Stimulated activated CD8-positive, alpha-beta memory T cell treated with anti-CD3 and anti-CD28 coated beads, Interleukin-2, amount 100 ng/mL, for 48 hours (primary cell): Measurements from ENCODE around the gene ARSJ.

Experiments
- DNase-seq, 2 donors: peaks; one replicate each; pipeline ENCODE4 v3.0.0-alpha.2; 2020; ENCODE audit warnings: low read depth in 2 of 2

ARSJ gene

DNA sequence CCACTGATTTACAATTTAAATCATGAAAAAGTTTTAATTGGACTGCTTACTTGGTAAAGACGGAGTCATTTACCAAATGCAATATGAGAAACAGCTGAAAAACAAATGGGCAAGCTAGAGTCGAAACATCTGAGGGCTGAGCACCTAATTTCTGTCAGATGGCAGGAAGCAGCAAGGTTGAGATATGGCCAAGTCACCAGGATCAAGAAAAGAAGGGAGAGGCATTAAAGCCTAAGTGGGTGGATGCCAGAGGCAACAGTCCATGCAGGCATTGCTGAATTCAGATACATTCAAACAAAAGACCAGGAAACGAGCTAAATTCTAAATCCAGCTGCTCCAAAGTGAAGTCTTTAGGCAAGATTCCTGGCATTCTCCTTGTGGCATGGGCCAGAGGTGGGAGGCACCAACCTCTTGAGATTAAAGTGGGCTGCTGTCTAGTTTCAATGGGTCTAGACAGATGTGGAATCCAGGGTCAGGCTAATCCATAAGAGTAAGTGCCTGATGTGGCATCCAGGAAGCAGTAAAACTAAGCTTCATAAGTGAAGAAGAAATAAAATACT is 8.0 kb upstream of the ARSJ start:
- no peak for DNase-seq

DNA sequence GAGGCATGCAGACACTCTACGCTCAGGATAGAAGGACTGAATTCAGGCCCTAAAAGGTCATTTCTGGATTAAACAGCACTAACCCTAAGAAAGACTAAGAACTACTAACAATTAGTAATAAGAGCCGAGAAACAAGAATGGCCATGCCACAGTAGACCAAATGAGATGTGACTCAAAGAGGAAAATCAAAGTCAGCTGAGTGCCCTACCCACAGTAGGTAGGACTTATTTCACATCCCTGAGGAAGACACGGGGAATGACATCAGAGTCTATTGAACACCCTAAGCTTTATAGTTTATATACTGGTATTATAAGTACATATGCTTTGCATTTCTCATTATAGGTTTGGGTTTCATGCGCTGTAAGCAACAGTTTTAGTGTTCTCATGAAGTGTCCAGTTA is 2.7 kb upstream of the ARSJ start:
- no peak for DNase-seq

DNA sequence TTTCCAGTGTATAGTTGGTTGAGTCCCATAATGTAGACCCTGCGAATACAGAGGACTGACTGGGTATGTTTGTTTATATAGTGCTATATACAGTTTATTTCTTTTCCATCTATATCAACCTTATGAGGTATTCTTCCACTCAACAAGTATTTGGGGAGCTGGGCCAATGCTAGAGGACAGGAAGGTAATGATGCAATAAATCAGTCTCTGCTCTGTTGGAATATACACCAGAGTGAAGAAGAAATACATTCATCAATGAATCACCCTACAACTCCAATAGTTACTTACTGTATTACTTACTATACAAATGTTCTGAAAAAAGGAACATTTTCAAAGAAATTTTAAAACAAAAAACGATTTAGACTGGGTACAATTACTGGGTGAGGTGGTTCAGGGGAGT is 2.1 kb upstream of the ARSJ start:
- no peak for DNase-seq

DNA sequence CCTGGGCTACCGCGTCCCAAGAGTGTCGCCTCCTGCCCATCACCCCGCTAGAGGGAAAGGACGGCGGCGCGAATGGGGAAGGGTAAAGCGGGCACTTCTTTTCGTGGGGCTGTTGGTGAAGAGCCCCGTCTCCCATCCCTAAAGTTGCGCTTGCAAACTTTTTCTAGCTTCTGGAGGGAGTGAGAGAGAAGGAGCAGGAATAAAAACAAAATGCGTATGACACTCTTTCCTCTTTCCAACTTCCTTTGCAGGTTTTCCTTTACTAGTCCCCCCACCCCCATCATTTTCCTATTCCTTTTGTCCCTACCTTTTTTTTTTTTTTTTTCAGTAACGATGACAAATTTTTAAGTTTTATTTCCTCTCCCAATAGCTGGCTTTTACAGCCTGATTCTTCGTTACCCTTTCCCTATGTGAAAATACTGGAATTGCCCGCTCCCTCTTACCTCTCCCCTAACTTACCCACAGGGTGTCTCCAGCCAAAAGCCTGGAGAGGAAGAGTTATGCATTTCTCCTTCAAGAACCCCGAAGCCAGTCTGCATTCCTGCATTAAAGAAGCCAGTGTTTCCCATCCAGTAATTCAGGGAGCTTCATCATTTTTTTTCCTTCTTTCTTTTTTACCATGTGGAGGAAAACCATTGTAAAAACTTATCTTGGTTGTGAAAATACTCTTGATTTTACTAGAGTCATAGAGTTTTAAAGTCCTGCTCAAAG is 613 bp upstream of the ARSJ start:
- no peak for DNase-seq

DNA sequence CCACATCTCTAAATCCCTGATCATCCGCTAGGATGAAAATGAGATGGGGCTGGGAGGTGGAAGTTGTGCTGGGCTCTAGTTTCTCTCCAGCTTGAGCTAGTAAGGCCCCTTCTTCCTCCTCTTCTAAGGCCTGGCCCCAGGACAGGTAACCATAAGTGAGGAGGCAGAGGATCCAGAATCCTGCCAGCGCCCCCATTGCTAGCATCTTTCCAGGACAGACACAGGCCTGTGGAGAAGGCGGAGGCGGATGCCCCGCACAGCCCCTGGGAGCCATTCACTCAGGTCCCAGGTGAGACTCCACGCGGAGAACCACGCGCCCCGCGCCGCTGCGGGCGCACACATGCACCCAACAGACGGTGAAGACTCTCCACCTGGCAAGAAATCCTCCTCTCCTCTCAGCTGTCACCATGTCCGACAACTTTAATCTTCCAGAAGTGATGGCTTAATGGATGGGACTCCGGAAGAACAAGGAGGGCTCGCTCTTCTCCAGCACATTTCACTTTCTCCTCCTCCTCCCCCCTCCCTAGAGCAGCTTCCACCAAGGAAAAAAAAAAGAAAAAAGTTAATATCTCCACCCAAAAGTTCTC is 793 bp downstream of the ARSJ start:
- no peak for DNase-seq

DNA sequence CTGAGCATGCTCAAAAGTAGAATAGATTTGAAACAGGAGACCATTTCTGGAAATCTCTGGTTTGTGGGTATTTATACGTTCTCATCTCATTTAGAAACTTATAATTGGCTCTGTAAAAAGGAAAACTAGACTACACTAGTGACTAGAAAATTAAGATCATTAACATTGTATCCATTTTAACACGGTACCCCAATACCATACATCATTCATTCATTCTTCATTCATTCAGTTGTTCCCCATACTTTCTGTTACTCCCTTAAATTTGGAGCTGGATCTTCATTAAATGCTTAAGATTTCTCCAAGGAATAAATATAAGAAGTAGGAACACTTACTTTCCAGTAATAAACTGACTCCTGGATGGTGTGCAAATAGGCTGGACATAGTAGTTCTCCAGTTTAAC is 1.3 kb downstream of the ARSJ start:
- no peak for DNase-seq

DNA sequence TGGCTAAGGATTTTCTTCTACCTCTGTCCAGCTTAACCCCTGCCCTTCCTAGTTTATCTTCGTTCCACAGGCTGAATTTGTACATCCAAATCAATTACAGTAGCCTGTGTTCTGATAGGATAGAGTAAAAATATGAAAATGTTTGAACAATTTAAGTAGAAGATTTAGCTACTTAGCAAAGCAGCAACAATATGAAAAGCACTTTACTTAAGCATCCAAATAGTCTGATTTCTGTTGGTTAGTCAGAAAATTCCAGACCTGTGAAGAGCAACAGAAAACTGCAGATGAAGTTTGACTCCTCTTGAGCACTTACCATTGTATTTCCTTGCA is 2.0 kb downstream of the ARSJ start:
- DNase-seq, result no peak

DNA sequence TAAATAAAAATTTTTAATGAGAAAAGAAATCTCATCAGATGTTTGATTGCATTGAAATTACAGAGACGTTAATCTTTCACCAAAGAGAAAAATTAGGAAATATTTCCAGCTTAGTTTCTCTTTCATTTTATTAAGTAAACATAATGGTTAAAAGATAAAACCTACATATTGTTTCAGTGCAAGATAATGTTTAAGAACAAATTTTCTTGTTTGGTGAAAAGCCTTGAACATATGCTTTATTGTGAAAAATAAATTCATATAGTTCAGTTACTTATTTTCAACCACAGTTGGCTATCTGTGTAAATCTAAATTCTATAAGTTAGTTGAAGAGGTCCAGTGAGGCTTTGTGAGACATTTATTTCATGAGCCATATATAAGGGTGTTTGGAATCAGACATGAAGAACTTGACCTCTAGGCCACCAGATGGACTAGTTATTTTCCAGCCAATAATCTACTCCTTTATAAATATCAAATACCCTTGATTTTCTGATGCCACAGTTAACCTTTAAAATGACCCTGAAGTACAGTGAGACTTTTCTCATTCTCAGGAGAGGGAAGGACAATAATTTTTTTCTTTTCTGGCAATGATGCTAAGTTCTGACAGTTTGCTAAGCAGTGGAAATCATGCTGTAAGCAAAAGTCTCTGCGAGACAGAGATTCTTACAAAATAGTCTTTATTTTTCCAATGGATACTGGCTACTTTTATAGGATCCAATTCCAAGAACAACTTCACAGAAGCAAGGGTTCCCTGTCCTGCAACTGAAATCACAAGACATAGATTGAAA is 2.5 kb downstream of the ARSJ start:
- DNase-seq, result no peak

DNA sequence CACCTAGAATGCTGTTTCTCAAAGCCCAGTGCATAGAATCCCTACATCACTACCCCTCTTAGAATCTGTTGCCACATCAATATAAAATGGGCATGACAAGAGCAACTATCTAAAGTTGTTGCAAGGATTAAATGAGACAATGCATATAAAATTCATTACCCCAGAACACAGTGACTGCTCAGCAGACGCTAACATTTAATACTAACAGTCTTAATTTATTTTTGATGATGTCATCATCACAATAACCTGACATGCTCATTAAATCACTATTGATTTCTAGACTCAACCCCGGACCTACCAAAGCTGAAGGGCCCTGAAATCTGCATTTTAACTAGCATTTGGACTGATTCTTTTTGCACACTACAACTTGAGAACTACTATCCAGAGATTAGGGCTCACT is 3.9 kb downstream of the ARSJ start:
- DNase-seq, result no peak

DNA sequence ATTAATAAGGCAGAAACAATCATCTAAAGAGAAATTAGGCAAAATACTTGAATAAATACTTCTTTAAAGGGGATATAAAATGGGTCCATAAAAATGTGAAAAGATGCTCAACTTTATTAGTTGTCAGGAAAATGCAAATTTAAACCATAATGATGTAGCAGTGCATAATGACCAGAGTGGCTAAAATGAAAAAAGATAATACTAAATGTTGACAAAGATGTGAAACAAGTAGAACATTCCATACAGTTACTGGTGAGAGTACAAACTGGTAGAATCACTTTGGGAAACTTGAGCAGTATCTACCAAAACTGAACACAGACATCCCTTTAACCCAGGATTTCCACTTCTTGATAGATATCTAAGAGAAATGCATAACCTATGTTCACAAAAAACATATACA is 5.0 kb downstream of the ARSJ start:
- DNase-seq, result no peak

DNA sequence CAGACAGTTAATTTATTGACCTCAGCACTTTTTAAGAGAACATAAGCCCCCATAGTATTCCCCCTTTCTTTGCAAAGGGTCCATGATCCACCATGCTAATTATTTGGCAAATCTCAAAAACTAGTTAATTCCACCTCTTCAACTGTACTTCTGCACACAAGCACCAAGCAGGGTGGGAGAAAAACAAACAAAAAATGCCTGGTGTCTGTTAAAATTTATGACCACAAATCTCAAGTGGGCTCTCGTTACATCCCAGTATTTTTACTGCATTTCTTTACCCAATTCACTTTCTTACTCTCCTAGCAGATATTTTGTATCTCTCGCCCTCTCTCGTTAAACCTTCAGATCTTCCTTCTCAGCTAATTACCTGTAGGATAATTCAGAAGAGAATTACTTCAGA is 6.1 kb downstream of the ARSJ start:
- no peak for DNase-seq

DNA sequence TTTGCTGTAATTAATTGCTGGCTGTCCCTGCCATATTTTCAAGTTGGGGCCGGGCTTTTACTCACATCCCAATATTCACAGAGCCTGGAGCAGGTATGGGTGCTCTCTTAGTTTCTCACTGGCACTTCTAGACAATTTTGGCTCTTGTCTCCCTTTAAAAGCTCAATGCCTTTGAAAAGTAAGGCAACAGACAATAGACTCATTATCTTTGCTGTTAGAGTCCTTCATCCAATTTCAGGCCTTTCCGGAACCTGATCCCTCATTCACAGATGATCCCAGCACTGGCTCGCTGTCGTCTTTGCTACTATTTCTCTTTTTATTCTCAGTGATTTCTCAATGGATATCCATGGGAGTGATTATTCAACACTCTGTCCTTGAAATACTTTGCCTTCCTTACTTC is 6.7 kb downstream of the ARSJ start:
- DNase-seq, result no peak

DNA sequence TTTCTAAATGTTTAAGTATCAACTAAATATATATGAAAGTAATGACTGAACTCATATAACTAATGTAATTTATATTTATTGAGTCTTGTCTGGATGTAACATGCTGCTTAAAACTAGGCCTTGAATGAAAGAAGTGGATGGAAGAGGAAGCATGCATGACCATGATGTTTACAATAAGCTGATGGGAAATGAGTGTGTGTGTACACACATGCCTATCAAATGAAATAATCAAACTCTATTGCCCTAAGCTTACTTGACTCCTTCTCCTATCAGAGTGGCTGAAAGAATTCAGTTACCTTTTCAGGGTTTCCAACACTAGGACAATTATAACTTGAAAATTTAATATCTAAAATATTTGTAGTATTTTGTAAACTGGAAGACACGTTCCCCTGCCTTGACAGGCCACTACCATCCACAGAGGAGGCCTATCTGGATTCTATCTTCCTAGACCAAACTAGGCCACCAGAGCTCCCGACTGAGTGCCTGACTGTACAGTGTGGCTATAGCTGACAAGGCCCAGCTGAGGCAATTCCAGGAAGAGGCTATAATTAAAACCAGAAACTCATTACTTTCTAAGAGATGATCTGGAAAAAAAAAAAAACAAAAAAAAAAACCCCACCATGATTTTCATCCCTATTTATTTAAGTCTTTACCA is 7.6 kb downstream of the ARSJ start:
- DNase-seq, result no peak

DNA sequence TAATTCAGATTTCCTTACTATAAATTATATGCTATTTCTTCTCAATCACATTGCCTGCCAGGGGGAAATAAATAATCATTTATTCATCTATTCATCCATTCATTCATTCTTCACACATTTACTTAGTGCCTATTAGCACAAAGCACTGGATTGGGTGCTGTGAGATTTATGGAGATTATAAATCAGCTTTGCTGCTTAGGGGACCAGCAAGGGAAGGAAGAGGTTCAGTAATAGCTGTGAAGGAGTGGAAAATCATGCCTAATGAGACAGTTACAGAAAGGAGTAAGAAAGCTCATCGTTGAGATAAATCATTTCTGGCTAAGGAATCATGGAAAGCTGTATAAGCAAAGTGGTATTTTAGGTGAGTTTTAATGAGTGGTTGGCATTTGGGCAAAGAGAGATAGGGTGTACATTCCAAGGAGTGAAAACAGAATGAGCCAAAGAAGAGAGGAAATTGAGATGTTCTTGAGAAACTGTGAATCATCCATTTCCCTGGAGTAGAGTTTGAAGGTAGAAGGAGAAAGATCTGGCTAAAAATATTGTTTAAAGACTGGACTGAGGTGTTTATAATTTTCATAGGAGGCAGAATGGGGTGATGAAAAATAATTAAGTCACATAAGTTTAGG is 9.6 kb downstream of the ARSJ start:
- DNase-seq, result no peak

DNA sequence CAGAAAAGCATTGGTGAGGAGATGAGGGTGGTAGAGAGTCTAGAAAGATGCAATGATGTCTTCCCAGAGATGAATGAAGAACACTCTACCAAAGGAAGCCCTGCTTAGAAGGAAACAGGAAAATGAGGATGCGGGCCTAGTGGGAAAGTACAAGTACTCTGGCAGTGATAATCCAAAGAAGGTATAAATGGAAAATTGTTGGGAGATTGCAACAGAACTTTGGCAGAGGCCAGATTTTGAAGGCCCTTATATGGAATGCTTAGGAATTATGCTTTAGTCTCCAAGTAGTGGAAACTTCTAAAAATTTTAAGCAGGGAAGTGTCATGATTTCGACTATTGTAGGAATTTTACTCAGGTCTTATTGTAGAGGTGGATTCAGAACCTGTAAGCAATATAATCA is 11.0 kb downstream of the ARSJ start:
- no peak for DNase-seq

DNA sequence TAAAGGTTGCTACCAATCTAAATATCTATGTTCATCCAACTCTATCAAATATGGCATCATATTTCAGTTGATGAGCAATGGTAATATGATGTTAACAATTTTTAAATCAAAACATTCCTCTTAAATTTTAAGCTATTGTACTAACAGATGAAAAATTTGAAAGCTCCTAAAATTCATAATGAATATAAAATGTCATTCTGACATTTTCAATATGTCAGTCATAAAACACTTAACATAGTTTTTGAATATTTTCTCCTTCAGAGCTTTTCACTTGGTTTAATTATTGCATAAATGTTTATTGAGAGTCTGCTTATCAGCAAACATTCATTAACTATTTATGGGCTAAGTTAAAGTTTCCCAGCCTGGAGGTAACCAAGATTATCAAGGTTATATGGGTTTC is 11.8 kb downstream of the ARSJ start:
- DNase-seq, result no peak

DNA sequence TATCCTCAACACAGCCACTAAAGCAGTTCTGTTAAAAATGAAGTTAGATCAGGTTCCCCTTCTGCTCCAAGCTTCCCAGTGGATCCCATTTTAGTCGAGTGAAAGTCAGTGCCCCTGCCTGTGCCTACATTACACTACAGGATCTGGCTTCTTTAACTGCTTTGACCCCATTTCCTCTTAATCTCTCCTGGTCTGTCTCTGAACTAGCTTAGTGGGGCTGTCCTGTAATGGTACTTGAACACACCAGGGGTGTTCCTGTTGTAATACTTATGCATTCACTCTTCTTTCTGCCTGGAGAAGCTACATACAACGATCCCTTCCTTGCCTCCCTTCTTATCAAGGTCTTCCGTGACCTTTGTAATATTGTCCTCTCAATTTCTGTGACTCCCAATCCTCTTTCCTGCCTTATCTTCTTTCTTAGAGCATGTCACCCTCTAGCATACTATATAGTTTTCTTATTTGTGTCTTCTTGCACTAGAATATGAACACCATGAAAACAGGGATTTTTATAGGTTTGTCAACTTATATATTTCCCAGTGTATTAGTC is 16.7 kb downstream of the ARSJ start:
- no peak for DNase-seq

DNA sequence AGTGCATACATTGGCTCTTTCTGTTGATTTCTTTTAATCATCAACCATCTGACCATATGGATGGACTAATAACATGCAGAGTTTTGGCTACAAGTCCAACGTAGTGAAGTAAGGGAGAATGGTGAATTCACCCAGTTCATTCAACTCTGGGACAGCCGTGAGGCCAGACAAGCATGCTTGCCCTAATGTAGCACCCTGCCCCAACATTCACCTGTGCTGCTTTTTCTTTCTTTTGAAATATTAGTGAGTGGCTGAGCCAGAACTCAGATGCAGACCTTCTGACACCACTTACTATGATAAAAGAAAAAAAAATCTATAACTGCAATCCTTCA is 17.5 kb downstream of the ARSJ start:
- no peak for DNase-seq

DNA sequence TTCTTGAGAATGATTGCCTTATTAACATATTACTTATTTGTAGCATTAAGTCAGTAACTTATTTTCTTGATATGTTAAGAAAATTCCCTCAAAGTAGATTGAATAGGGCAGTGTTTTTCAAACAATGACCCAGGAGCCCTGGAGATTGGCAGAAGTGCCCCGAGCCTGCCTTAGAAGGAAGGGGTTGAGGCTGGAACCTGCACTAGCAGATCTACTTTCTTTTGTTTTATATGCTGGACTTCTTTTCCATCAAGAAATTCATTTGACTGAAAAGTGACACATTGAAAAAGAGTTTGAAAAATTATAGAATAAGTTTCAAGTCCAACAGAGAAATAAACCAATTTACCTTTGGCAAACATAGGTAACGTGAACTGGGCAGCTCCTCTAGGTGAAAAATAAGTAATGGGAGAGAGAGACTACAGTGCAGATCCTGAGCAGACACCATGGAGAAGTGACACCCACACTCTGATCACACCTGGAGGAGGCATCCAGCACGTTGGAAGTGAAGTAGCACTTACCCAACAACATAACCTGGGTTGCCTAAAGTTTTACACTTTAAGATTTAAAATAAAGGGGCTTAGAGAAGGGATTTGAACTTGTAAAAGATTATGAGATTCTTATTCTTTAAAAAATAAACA is 18.6 kb downstream of the ARSJ start:
- no peak for DNase-seq

DNA sequence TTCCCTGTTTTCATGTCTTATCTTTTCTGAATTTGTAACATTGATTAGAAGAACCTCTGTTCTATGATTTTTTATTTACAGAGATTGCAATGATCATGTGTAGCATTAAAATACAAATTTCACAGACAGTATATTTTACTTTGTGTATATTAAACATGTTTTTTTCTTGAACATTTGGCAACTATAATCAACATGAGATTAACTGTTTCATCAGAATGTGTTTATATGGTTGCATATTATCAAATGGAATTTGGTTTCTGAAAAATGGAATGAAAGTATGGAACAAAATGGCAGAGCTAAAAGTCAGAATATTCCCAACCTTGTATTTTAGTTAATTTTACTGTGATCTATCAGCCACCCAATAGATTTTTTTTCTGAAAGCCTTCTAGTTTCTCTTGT is 19.9 kb downstream of the ARSJ start:
- no peak for DNase-seq

DNA sequence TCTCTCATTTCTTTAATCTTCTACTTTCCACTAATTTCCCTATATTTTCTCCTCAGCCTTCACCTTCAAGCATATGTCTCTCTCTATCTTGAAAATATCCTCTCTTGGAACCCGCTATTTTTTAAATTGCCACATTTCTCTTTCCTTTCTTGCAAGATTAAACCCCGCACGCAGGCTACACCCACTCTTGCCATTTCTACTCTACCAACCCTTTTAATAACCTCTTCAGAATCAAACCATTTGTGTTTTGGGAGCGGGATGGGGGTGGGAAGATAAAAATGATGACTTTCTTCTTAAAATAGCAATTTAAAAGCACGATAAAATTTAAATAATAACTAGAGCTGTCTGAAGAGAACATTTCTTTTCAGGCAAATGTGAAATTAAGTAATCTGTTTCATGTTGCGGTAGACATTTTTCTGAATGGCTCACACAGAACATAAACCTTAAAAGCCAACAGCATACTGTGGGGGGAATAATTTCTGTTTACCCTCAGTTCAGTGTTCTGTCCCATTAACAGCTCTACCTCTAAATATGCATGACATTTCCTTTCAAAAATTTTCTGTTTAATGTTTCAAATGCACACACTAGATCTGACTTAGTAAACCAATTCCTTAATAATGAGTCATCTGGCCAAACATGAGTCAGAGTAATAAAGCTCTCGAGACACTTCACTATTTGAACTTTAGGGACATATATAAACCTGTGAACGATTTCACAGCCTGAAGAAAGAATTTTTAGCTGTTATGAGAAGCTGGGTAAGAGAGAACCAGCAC is 20.5 kb downstream of the ARSJ start:
- no peak for DNase-seq
